NCI-H2107 (cell line): ENCODE results near the gene ADAM12.
"Not testable (repeated sequence)": the region's sequence is repeated elsewhere in the genome, so short reads cannot be mapped to it uniquely, and the experiment has no call there.

Experiments
- DNase-seq: peaks from one replicate; lab custom pipeline; 2025; lab: John Stamatoyannopoulos, UW

Gene ADAM12

DNA sequence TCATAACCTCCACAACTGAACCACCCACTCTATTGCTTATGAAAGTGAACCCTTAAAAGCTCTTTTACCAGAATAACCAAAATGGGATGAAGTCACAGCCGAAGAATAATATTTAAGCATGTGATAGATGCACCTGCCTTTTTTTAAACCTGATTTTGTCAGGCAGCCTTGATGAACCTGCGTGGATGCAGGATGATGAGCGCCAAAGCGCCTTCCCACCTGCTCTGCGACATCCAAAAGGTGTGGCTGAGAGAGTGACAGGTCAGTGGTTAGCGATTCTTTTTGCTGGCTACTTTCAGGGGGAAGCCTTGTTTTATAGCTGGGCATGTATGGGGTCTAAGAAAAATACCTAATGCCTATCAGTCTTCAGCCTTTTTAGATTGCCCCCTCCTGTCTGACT, 334.1 kb downstream of the ADAM12 start:
- no peak for DNase-seq

DNA sequence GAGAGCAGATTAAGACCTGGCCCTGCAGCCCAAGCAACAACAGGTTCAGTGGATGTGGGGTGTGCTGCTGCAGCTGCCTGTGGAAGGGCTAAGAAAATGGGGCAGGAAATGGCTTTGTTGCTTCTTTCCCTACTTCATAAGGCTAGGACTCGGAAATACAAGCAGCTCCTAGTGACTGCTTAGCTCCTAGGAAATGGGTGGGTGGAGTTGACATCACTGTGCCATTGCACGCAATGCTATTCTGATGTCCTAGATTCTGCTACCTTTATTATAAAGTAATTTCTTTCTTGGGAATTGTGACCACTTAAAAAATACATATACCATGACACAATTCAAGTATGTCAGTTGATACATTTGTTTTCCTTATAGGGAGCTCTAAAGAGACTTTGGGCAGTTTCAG, 336.1 kb downstream of the ADAM12 start:
- no peak for DNase-seq

DNA sequence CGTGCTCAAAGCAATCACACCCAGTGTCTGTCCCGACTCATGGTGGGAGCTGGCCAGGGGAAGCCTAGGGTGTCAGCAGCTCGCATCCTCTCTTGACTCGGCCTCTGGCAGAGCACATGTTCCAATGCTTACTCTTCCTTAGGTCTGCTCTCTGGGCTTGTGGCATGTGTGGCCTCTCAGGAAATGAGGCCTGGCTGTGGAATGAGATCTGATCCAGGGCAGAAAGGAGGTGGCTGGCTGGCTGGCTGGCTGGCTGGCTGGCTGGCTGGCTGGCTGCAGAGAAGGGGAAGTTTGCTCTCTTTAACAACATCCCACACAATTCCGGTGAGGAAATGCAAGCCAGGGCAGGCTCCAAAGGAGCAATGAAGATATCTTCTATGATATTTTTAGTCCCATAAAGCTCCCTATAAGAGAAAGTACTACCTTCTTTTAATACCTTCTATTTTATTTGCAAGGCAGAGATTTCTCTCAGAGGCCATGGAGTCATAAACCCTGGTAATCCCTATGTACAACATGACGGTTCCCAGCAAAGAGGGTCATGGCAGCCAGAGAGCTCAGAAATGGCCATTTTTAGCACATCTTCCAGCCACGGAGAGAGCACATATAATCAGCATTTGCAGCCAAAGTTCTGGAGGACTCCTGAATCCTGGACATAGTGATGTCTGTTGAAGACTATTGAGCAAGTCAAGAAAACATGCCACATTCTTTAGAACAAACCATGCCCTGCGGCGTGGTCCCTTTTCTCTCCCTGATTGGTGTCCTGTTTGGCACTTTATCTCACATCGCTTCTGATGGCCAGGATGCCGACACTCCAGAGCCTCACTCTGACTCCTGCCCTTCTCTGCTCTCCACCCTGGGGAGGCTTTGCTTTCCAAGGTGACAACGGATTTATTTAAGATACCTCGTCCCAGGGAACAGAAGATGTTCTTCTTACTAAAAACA, 338.2 kb downstream of the ADAM12 start:
- DNase-seq: no peak

DNA sequence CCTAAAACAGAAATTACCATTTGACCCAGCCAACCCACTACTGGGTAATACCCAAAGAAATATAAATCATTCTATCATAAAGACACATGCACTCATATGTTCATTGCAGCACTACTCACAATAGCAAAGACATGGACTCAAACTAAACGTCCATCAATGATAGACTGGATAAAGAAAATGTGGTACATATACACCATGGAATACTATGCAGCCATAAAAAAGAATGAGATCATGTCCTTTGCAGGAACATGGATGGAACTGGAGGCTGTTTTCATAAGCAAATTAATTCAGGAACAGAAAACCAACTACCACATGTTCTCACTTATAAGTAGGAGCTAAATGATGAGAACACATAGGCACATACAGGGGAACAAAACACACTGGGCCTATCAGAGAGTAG, 340.5 kb downstream of the ADAM12 start:
- not testable (repeated sequence) for DNase-seq

DNA sequence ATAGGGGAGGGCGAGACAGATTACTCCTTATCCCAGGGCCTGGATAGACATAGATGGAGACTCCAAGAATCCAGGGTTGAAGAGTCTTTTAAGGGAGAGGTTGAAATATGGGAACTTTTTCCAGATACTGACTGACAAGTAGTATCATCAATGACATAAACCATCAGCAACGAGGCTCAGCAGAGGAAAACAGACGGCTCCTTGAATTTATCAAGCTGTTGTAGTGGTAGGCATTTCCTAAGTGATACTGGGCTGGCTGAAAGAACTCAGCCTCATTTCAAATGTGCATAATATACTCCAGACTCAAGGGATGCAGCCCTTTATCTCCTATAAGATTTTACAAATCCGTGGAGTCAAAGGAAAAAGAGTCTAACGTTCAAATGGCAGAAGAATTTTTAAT, 341.4 kb downstream of the ADAM12 start:
- no peak for DNase-seq

DNA sequence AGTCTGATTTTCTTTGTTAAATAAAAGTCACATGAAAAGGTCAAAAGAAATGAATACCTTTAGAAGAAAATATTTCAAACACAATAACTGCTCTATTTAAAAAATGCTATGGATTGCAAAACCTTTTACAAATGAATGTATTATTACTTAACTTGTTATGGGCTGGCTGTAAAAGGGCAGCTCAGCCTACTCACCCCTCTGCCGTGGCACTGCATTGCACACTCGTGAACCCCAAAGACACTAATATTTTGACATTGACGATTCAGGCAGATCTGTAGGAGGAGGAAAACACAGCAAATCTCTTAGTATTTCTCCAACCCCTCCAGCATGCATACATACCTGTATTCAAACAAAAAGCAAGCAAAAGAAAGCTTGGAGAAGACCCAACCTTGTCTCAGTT, 342.4 kb downstream of the ADAM12 start:
- no peak for DNase-seq

DNA sequence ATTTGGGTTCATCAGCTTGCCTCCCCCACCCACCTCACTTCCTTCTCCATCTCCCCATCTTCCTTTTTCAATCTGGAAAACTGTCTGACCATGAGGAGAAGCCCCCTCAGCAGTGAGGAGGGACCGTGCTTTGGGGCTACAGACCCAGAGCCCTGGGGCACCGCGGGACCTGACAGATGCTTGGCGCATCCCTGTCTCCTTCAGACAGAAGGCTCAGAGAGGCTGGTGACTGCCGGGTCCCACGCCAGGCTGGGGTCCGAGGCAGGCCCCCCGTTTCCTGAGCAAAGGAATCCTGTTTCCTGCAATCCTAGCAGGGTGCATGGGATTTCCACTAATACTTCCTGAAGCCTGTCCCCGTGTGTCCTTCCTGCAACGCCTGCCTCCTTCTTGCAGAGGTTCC, 344.9 kb downstream of the ADAM12 start:
- no peak for DNase-seq

DNA sequence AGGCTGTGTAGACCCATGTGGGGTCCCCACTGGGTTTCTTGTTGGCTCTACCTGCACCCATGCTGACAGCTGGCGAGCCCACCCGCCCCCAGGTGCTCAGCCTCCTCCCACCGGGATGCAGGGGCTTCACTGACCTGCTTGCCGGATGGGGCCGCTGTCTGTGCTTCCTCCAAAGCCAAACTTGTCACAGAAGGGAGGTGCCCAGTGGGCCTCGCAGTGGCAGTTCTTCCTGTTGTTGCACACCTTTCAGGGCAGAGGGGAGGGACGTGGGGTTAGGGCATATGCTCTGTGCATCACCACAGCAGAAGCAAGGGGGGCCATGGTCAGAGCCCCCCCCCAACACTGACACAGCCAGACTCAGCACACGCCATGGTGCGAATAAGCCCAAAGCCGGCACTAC, 345.4 kb downstream of the ADAM12 start:
- no peak for DNase-seq

DNA sequence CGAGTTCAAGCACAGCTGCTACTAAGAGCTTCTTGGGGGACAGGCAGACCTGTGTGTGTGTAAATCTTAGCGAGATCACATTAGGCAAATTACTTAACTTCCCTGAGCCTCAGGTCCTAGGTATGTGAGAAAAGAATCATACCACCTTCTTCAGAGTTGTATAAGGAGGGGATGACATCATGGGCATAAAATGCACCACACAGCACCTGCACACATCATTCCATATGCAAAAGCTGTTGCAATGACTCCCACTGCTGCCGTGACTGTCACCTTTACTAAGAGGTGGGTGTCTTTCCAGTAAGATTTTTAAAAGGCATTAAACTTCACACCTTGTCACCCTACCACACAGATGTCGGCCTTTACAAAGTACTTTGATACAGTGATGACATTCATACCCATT, 345.9 kb downstream of the ADAM12 start:
- DNase-seq: no peak

DNA sequence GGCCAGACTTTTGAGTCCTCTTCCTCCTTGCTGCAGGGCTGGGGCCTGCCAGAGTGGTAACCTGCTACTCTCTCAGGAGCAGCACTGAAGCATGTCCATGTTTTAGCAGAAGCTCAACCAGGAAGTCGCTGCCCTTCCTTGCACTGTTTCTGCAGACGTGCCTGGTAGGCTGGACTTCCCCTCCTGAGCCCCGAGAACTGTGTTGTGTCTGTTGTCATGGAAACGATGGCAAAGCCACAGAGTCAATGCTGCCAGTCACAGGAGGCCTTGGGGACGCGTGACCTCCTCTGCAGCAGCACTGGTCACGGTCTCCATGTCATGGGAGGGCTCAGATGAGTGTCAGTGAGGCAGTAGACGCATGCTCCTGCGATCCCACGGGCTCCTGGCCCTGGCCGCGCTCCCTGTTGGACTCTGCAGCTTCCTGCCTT, 346.5 kb downstream of the ADAM12 start:
- no peak for DNase-seq

DNA sequence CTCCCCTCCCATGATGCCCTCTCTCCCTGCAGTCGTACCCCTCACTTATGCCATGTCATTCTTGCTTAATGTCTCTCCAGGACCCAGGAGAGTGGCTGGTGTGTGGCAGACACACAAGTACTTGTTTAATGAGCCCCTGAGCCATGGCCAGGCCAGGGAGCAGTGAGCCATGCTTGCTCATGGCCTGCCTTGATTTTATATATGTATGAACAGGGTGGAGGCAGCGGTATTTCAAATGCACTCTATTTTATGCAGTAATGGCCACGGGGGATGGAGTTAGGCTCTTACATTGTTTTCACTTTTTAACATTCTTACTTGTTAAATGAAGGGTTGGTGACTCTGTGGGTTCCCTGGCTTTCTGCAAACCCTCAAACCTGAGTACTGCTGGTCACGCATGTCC, 347.2 kb downstream of the ADAM12 start:
- no peak for DNase-seq

DNA sequence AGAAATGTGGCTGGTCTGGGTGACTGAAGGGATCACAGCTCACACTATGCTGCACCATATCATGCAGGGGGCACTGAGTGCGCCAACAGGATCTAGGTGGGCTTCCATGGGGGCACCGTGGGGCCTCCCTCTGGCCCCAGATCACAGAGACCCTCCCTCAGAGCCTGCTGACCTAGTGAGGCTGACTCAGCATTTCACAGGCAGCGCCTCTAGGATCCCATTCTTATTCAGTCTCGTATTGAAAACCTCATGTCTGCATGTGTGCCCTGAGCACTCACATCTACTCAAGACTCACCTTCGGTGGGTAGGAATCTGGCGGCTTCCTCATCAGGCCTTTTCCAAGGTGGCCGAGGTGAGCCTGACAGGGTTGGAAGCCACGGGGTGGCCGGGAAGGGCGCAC, 350.3 kb downstream of the ADAM12 start:
- no peak for DNase-seq

DNA sequence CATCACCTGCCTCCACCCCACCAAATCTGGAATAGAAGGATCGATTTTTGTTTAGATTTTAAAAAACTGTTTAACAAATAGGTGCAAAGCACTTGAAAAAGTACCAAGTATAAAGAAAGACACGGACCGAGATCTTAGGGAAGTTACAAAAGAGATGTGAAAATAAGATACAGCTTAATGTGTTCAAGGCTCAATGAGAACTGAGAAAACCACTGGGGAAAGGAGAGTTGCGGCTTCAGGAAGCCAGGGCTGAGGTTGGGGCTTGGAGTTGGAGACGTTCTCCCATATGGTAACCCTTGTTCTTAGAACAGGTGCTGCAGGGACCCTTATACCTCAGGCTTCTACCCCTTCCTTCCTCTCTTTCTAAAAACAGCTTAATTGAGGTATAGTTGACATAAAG, 351.8 kb downstream of the ADAM12 start:
- no peak for DNase-seq

DNA sequence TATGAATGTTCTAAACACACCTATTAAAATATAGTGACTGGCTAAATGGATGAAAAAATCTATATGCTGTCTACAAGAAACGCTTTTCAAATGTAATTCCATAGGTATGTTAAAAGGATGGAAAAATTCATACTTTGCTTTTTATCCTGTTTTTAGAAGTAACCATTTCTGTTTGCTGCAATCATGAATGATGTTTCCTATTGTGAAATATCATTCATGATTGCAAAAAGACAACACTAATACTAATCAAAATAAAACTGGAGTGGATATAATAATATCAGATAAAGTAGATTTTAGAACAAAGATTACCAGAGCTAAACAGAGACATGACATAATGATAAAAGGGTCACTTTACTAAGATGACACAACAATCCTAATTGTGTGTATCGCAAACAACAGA, 353.7 kb downstream of the ADAM12 start:
- no peak for DNase-seq

DNA sequence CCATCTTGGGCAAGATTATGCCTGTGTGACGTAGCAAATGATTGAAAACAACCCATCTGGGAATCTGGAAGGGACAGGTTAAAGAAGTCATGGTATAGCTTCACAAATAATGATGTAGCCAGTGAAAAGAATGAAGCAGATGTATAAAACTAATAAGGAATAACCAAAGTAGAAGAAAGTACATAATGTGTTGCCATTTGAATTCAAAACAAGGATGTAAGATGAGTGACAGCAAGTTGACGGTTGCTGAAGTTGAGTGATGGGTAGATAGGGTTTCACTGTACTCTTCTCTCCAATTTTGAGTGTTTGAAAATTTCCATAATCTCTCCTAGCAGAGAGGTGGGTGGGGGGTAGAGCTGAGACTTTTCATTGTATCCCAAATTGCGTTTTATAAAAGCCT, 358.3 kb downstream of the ADAM12 start:
- DNase-seq: no peak

DNA sequence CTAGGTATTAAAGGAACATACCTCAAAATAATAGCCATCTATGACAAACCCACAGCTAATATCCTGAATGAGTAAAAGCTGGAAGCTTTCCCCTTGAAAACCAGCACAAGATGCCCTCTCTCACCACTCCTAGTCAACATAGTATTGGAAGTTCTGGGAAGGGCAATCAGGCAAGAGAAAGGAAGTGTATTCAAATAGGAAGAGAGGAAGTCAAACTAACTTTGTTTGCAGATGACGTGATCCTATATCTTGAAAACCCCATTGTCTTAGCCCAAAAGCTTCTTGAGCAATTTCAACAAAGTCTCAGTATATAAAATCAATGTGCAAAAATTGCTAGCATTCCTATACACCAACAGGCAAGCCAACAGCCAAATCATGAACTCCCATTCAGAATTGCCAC, 360.6 kb downstream of the ADAM12 start:
- DNase-seq: no peak

DNA sequence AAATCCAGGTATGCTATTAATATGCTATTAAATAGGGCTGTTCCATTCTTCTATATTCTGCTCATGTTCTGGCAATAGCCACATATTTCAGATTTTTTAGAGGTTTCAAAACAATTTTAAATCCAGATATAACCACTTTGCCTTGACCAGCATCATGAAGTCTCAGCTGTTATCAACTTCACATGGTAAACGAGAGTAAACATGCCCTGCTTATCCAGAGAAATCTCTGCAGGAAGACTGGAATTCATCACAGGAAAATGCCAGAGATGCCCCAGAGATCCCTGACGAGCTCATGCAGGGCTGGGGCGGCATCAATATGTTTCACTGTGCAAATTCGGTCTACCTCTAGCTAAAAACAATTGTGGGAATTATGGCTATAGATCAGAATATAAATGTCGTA, 365.4 kb downstream of the ADAM12 start:
- no peak for DNase-seq

DNA sequence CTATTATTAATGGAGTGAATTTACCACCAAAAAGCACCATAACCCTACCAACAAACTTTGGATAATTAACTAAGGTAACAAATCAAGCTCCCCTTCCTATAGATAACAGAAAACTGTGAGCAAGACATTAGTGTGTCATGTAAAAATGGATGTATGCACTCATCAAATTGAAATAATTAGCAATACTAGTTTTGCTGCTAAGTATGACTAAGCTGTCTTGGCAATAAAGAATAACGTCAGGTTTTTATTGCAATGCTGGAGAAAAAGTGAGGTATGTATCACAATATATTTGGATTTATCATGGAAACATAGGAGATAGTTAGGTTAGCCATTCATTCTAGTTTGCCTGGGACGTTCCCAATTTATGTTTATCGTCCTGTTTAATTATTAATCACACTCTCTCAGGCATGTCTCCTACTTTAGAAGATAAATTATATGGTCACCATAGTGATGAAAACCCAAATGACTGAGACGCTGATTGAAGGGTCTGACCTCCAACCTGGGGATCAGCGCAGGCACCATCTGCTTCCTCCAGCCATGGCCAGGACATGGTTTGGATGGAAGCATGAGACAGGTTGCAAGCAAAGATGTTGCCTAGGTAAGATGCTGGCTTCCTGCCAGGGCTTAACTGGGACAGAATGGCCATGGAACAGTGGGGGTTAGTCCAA, 366.3 kb downstream of the ADAM12 start:
- no peak for DNase-seq

DNA sequence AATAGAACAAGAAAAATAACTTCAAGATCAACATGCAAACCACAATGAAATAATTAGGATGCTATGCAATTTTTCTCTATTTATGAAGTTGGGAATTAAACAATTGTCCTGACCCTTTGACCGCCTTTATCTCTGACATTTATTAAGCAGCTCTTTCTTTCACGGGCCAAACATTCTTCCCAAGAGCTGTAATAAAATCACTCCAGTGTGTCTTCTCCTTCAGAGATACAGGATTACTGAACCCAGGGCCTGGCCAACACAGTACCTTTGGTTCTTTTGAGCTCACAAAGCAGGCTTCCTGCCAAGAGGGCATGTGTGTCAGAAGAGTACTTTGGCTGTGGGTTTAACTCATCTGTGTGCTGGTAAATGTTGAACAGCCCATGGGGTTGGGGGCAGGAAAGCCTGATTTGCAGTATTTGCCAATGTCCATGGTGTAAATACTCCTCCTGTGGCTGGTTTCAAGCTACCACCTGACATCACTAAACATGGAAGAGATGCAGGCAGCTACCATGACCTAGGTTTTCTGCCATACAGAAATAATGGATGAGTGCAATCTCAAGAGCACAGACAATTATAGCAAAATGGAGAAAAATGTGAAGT, 370.2 kb downstream of the ADAM12 start:
- DNase-seq: no peak

DNA sequence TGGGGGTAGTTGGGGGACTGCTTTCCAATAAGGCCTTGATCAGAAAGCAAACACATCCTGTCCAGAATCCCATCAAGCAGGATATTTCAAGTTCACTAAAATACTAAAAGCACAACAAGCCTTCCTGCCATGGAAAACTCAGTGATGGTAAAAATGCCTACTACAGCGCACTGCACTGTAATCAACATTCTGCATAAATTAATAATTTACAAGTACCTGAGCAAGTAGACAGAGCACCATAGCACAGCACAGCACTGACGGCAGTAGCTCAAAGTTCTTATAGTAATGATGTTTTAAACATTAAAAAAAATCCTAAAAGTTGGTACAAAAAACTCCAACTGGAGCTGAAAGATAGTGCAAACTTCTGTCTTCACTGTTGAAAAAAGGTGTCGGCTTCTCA, 371.4 kb downstream of the ADAM12 start:
- DNase-seq: no peak

DNA sequence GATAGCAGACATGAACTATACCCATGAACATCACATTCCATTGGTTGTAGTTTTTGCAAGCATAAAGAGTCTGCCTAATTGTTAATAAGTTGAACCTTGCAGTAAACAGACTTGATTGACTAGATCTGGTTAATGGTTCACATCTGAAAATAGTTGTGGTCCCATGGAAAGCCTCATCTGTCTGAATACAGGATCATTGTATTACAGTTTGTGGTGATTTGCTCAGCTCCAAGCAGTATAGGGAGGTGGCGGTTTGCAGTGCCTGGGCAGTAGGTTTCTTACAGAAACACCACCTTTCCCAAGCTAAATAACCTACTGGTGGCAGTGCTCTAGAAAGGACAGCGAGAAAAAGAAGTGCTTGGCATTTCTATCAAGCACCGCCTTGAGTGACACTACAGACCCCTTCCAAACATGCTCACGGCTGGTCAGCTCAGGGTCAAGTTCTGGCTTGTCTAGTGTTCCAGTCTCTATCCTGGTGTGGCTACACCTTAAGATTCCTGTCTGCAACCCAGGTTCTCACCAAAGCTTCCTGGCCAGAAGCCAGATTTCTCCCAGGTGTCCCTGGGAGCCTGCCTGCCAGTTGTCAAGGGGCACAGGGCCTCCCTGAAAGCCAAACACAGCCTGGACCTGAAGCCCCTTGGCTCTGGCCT, 372.0 kb downstream of the ADAM12 start:
- no peak for DNase-seq

DNA sequence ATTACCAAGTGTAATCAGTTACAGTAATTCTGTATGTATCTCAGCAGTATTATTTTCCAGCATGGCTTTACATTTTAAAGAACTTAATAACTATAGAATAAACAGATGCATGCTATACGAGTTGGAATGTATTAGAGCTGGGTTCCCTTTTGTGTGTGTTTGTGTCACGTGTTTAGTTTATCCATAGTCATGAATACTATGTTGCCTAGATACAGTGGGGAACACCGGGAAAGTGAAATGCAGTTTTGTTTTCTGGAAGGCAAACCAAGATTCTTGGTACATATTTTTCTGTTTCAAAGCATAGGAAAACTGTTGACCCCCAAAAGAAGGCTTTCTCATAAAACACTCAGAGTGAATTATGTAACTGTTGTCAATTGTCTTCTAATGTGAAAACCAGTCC, 372.9 kb downstream of the ADAM12 start:
- no peak for DNase-seq

DNA sequence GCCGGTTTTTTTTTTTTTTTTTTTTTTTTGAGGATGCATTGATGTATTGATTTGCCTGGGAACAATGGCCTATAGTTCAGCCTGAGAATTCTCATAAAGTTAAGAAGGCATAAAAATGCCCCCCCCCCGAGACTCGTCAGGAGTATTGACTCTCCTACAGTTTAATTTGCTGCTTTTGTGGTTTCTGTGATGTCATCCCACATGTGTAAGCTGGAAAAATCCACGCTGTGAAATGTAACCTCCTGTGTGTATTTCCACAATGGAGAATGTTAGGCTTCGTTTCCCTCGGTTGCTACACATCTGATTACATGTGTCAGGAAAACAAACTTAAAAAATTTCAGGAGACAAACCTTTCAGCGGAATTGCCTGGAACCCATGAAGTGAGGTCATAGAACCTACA, 374.0 kb downstream of the ADAM12 start:
- DNase-seq: no peak
